SK-N-MC (cell line): ENCODE results near the gene CCDC154.

Source experiments
- EZH2 ChIP-seq: fragments of 200-600 bp; sonication (generic); IDR thresholded peaks from one replicate; pipeline ENCODE4 v1.6.1; 2017; ENCODE audit warnings: antibody characterized with exemption
- FOXP2 ChIP-seq: optimal IDR thresholded peaks from 2 replicates; pipeline ENCODE3; 2011; ENCODE audit warnings: mild to moderate bottlenecking, moderate library complexity; ENCODE audit not compliant: insufficient read depth; ENCODE audit errors: extremely low read length, control extremely low read depth
- POLR2AphosphoS5 ChIP-seq: IDR thresholded peaks from 2 replicates; pipeline ENCODE4 v1.6.1; 2012; ENCODE audit warnings: mild to moderate bottlenecking, low read depth, low read length, borderline replicate concordance

- no peak for TF ChIP-seq POLR2AphosphoS5
- TF ChIP-seq EZH2, result no peak
- no peak for TF ChIP-seq FOXP2
These were observed 6.8 kb downstream of the CCDC154 start for GRCh38 chr16:1437606-1438005.
